Stimulated activated CD8-positive, alpha-beta memory T cell treated with anti-CD3 and anti-CD28 coated beads, Interleukin-7, amount 100 ng/mL, for 4 hours (primary cell): ENCODE measurements around the gene EXTL1.

Source experiments
- DNase-seq, 2 donors: peaks; one replicate each; pipeline ENCODE4 v3.0.0-alpha.2; 2020; ENCODE audit warnings: low read depth in 2 of 2

The EXTL1 gene

GRCh38 chr1:26041978-26042377 lies 20.4 kb downstream of the EXTL1 start:
- no peak for DNase-seq

DNA sequence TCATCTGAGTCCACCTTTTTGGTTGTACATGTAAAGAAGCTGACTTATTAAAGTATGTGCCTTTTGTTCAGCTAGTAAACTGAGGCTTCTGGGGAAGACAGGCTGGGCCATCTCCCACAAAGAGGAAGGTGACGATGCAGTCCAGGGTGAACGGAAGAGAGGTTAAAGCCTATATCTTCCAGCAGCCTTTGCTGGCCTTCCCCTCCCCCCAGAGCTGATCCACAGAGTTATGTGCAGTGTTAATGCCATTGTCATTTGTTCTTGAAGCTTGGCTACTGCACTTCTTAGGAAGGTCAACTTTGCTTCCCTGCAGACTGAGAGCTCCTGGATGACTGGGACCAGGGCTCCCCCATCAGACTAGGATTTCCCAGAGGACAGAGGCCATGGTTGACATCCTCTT lies 22.2 kb downstream of the EXTL1 start:
- DNase-seq = no peak

DNA sequence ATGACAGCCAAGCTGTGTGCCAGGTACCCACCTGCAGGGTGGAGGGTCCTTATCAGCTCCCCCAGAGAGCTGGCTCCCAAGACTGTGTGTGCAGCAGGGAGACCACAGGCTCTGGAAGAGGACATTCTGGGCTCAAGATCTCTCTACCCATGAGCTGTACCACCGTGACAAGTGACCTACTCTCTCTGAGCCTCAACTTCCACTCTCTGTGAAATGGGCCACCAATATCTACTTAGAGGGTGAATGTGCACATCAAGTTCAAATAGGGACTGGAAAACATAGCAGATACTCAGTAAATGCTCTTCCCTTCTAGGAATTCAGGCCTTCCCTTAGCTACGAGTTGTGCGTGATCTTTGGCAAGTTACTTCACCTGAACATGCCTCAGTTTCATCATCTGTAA lies 22.8 kb downstream of the EXTL1 start:
- no peak for DNase-seq

DNA sequence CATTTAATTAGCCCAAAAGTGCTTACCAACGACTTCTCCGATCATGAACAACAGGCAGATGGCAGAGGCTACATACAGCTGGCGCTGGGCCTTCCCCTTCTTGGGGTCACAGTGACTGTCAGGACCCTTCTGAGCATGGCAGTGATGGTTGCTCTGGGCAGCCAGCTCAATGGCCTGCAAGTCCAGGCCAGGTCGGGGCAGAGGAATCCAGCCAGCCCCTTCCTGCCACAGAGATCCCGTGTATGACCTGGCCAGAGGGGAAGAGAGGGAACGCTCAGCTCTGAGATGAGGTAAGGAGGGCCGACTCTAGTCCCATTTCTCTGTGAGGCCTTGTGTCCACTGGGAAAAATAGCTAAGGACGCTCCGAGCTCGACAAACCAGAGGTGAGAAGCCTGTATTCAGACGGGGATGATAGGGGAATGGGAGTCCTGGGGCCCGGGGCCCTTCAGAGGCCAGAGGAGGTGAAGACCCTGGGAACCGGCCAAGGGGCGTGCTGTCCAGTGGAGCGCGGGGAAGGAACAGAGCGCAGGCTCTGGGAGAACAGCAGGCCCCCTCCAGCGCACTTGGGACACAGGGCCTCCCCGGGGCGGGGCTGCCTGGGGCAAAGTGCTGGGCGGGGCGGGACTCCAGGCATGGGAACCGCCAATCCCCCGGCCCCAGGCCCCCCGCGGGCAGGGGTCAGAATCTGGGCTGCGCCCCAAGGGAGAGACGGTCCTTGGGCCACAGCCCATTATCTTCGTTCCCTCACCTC lies 23.6 kb downstream of the EXTL1 start:
- DNase-seq = no peak

GRCh38 chr1:26045722-26046245 lies 24.2 kb downstream of the EXTL1 start, which contains the start of gene SLC30A2:
Gene SLC30A2 (minus strand): TSS chr1:26046118. CDS start chr1:26045896, 222 bp downstream.
- no peak for DNase-seq

DNA sequence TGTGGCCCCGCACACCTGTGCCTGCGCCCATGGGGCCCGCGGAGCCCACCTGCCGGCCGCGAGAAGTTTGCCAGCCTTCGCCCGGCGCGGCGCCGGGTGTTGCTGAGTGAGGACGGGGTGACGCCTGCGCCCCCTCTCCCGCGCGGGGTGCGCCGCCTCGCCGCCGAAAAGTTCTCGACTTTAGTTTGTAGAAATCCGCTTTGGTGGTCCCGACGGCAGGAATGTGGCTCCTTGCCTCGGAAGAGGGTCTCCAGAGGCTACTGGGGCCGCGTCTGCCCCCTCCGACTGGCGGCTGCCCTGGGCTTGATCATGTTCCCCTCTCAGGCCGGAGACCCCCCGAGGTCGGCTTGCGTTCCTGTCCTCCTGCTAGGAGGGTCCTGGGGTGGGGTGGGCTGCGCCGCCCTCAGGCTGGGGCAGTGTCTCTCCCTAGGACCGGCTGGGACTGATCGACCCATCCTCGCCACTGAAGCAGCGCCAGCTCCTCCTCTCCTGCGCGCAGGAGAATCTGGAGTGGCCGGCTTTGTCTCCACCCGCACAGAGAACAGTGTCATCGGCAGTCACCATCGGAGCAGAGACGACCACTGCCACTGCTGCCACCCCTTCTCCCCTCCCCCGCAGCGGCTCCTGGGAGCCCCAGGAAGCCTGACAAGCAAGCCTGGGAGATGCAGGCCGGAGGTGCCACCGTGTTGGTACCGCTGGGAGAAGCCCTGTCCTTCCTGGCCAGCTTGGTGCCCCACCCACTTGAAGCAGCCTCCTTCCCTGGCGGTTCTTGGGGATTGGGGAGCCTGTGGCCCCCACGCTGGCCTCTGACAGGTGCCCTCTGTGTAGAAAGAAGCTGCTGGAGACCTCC lies 24.9 kb downstream of the EXTL1 start:
- DNase-seq = no peak

GRCh38 chr1:26047278-26047874 lies 25.8 kb downstream of the EXTL1 start:
- no peak for DNase-seq

DNA sequence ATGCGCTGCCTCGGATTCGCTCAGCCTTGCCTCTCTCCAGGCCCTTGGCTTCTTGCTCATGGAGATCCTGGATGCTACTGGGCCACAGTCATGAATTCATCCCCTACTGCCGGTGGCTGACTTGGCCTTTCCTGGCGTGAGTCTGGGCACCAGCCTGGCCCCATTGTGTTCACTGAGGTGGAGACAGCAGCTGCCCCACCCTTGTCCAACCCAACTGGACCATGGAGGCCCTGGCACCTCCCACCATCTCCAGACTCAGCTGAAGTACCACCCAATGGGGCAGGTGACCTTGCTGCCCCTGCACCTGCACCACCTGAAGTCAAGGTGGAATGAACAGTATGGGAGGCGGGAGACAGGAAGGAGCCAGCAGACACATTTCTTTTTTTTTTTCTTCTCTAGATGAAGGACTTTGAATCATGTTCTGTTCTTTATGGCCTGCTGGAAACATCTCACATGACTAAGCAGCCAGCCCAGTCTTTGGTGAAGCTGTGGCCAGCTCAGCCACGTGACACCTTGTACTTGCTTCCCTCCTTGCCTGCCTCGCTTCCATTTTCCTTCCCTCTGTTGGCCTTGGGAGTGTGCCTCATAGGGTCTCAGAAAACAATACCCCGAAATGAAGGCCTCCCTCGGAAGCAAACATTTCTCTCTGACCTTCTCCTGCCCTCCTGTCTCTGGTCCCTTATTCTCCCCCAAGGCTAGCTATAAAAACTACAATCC lies 28.1 kb downstream of the EXTL1 start:
- DNase-seq = no peak

DNA sequence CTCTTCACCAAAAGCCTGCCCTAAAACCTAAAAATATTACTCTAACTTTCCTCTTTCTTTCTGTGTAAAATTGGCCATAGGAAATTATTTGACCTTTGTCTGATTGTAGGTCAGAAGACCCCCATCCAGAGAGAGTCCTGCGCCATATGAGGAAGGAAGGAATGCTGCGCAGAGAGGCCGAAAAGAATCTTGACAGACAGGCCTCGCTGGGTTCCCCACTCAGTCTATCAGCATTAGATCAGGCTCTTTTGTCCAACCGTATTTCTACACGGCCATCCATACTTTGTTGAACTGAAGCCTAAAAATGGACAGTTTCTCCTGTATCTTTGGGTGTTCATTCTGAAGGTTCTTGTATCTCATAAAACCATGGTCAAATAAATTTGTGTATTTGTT lies 28.7 kb downstream of the EXTL1 start:
- no peak for DNase-seq

- DNase-seq = no peak
Measured at GRCh38 chr1:26053718-26054560, 32.4 kb downstream of the EXTL1 start.

- no peak for DNase-seq
Measured at GRCh38 chr1:26055041-26055440, 33.5 kb downstream of the EXTL1 start.

- DNase-seq = no peak
Measured at GRCh38 chr1:26057189-26057588, 35.6 kb downstream of the EXTL1 start.

DNA sequence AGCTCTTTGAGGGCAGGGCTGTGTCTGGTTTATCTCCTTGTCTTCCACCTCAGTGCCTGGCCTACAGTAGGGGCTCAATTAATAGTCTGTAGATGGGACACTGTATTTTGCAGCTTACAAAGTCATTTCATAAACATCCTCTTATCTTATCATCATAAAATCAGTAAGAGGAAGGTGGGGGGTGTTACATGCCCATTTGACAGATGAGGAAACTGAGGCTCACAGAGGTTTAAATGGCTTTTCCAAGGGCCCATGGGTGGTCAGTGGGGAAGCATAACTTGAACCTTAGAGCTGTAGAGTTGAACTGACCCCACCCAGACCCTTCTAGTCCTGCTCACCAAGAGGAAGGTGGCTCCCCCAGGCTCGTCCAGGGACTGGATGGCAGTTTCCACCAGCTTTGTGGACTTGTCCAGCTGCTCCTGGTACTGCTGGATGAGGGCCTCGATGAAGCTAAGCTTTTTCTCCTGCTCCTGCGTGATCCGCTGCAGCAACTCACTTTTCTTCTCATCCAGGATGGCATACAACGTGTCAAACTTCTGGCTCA lies 36.5 kb downstream of the EXTL1 start:
- DNase-seq = no peak

DNA sequence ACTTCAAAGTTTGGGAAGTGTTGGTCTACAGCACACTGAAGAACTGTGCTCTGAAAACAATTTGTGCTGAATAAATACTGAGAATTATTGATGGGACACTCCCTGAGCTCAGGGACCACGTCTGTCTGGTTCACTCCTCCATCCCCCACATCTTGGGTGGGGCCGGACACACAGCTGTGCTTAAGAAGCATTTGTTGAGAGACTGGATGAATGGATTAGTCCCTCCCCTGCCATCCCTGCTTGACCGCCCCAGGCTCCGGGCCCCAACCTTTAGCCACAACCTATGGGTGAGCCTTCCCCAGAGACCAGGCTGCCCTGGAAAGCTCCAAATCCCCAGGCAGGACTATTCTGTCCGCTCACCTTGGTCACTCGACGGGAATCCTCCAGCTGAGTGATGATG lies 38.3 kb downstream of the EXTL1 start:
- no peak for DNase-seq

GRCh38 chr1:26060832-26061574 lies 39.4 kb downstream of the EXTL1 start:
- DNase-seq = no peak

DNA sequence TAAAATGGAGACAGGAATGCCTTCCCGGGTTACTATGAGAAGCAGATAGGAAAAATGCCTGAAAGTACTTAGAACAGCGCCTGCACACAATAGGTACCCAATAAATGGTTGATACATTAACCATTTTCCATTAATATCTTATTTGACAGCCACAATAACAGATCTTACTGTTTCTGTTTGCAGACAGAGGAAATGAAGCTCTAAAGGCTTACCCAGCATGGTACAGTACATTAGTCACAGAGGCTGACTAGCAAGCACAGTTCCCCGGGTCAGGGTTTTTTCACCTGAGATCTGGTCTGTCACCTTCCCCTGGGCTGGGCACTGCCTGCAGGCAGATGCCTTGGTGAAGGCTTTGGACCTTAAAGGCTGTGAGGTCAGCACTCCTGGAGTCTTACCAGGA lies 43.0 kb downstream of the EXTL1 start:
- no peak for DNase-seq

DNA sequence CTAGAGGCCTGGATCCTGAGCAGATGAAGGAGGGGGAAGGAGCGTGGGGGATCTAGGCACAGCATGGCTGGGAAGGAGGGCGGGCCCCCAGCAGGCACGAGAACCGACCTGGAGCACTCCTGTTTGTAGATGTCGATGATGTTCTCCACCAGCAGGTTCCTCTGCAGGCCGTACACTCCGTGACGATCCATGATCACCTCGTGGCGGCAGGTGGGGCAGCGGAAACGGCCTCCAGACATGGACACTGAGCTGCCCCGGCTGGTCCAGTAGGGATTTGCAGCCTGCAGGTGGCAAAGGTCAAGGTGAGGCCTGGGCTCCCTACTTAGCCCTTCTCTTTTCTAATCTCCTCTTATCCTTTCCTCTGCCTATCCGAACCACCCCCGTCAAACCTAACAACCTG lies 44.6 kb downstream of the EXTL1 start:
- no peak for DNase-seq

- DNase-seq = no peak
Measured at GRCh38 chr1:26066857-26067256, 45.3 kb downstream of the EXTL1 start.

DNA sequence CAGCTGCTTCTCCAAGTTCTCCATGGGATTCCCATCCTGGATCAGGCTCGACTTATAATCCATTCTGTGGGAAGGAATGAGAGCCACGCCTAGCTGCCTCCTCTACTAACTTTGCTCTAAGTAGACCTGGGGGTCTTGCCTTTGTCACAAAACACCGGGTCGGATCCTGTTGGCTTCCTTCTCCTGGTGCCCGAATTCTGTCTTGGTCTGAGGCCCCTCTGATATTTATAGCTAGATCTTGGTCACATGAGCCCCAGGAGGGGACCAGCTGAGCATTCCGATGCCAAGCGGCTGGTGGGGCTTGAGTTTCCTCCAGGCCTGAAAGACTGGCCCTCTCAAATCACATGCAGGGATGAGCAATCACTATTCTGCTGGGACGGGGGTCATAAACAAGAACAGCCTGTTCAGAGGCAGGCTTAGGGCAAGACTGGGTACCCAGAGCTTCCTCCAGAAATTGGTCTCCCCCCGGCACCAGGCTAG lies 45.9 kb downstream of the EXTL1 start, which contains the start of gene TRIM63:
TSS of gene TRIM63 (minus strand) at position 199 of the 480 bp plus-strand sequence. CDS start at position 63, 136 bp downstream.
- DNase-seq = no peak

- DNase-seq = no peak
Measured at GRCh38 chr1:26069941-26070295, 48.3 kb downstream of the EXTL1 start.
